GM23338 (cell line): ENCODE measurements around the gene KRTAP5-6. TPM values are rescaled to one million over a fixed set of nuclear protein-coding genes. Genes with fewer than 3 reads are reported as not detected.

Experiments
- ATAC-seq: fragments of 200-7000 bp; cut with Tn5 transposase; 3 replicates; pipeline ENCODE4 v1.9.1; 2020
- DNase-seq: peaks from one replicate; pipeline ENCODE4 v3.0.0-alpha.2; 2015; ENCODE audit warnings: low spot score
- H2AFZ ChIP-seq: fragments of 200-600 bp; sonication (generic); 2 replicates; pipeline ENCODE4 v1.8.0; 2016; ENCODE audit warnings: antibody characterized with exemption, mild to moderate bottlenecking, moderate library complexity
- H3F3A ChIP-seq: fragments of 200-600 bp; sonication (generic); replicated peaks from 2 replicates; pipeline ENCODE4 v1.8.0; 2017; ENCODE audit warnings: antibody characterized with exemption, mixed run types, low read depth
- H3K27ac ChIP-seq: fragments of 200-600 bp; sonication (generic); 2 replicates; pipeline ENCODE4 v1.6.1; 2016; ENCODE audit warnings: low read depth
- H3K27me3 ChIP-seq: fragments of 200-600 bp; sonication (generic); 2 replicates; pipeline ENCODE4 v1.8.0; 2016; ENCODE audit warnings: mild to moderate bottlenecking, mixed run types, moderate library complexity; ENCODE audit not compliant: insufficient read depth
- H3K36me3 ChIP-seq: fragments of 200-600 bp; sonication (generic); 2 replicates; pipeline ENCODE4 v1.8.0; 2016; ENCODE audit warnings: mild to moderate bottlenecking; ENCODE audit not compliant: insufficient read depth
- H3K4me1 ChIP-seq: fragments of 200-600 bp; sonication (generic); 2 replicates; pipeline ENCODE4 v1.8.0; 2016; ENCODE audit warnings: mild to moderate bottlenecking, moderate library complexity; ENCODE audit not compliant: insufficient read depth
- H3K4me2 ChIP-seq: fragments of 200-600 bp; sonication (generic); 2 replicates; pipeline ENCODE4 v1.7.1; 2017; ENCODE audit warnings: mixed run types
- H3K4me3 ChIP-seq: fragments of 200-600 bp; sonication (generic); 2 replicates; pipeline ENCODE4 v1.6.1; 2016; ENCODE audit warnings: mixed run types
- H3K79me2 ChIP-seq: fragments of 200-600 bp; sonication (generic); replicated peaks from 2 replicates; pipeline ENCODE4 v1.8.0; 2017; ENCODE audit warnings: mild to moderate bottlenecking; ENCODE audit not compliant: insufficient read depth
- H3K9me2 ChIP-seq: fragments of 200-600 bp; sonication (generic); 2 replicates; pipeline ENCODE4 v1.8.0; 2017; ENCODE audit not compliant: insufficient read depth
- H4K20me1 ChIP-seq: fragments of 200-600 bp; sonication (generic); replicated peaks from 2 replicates; pipeline ENCODE4 v1.8.0; 2017; ENCODE audit warnings: mild to moderate bottlenecking; ENCODE audit not compliant: insufficient read depth
- H3K27ac Mint-ChIP-seq: 2 replicates; pipeline ENCODE4 v1.8.0; 2020; ENCODE audit warnings: inconsistent platforms, mild to moderate bottlenecking, moderate library complexity, mixed read lengths
- H3K27me3 Mint-ChIP-seq: 3 replicates; pipeline ENCODE4 v1.8.0; 2022; ENCODE audit warnings: low read depth, mild to moderate bottlenecking, moderate library complexity, mixed read lengths, inconsistent platforms; ENCODE audit not compliant: insufficient read depth, poor library complexity
- H3K36me3 Mint-ChIP-seq: 3 replicates; pipeline ENCODE4 v1.8.0; 2021; ENCODE audit warnings: low read depth, mild to moderate bottlenecking, inconsistent platforms, moderate library complexity, mixed read lengths
- H3K4me1 Mint-ChIP-seq: 3 replicates; pipeline ENCODE4 v1.8.0; 2020; ENCODE audit warnings: mild to moderate bottlenecking, inconsistent platforms, mixed read lengths
- H3K4me3 Mint-ChIP-seq: 3 replicates; pipeline ENCODE4 v1.8.0; 2021; ENCODE audit warnings: moderate library complexity, mild to moderate bottlenecking, inconsistent platforms, mixed read lengths
- H3K9me3 Mint-ChIP-seq: 3 replicates; pipeline ENCODE4 v1.8.0; 2020; ENCODE audit warnings: moderate library complexity, mild to moderate bottlenecking, inconsistent platforms, mixed read lengths
- CREB1 ChIP-seq: fragments of 250-450 bp; sonication (Bioruptor Pico); IDR thresholded peaks from 2 replicates; pipeline ENCODE4 v1.5.0; 2020; ENCODE audit warnings: low read depth, mild to moderate bottlenecking, moderate library complexity
- EZH2 ChIP-seq: fragments of 200-600 bp; sonication (generic); IDR thresholded peaks from one replicate; pipeline ENCODE4 v1.8.0; 2017; ENCODE audit warnings: antibody characterized with exemption, mild to moderate bottlenecking, low read depth; ENCODE audit not compliant: unreplicated experiment
- EZH2phosphoT487 ChIP-seq: fragments of 200-600 bp; sonication (generic); IDR thresholded peaks from one replicate; pipeline ENCODE4 v1.8.1; 2018; ENCODE audit warnings: antibody characterized with exemption; ENCODE audit not compliant: unreplicated experiment
- JUNB ChIP-seq: IDR thresholded peaks from one replicate; pipeline ENCODE4 v1.6.1; 2016; ENCODE audit warnings: antibody characterized with exemption; ENCODE audit not compliant: unreplicated experiment
- NANOG ChIP-seq: IDR thresholded peaks from 2 replicates; pipeline ENCODE4 v1.6.1; 2016; ENCODE audit warnings: antibody characterized with exemption, borderline replicate concordance
- POLR2AphosphoS5 ChIP-seq: IDR thresholded peaks from 2 replicates; pipeline ENCODE4 v1.6.1; 2016; ENCODE audit warnings: antibody characterized with exemption, low read depth
- STAT1 ChIP-seq: IDR thresholded peaks from one replicate; pipeline ENCODE4 v1.6.1; 2016; ENCODE audit warnings: antibody characterized with exemption; ENCODE audit not compliant: unreplicated experiment
- ZNF114 ChIP-seq: fragments of 250-450 bp; sonication (Bioruptor Pico); IDR thresholded peaks from 2 replicates; pipeline ENCODE4 v1.5.0; 2020; ENCODE audit warnings: mild to moderate bottlenecking, moderate library complexity
- ZNF331 ChIP-seq: fragments of 250-450 bp; sonication (Bioruptor Pico); IDR thresholded peaks from 2 replicates; pipeline ENCODE4 v1.5.0; 2020; ENCODE audit warnings: low read depth, mild to moderate bottlenecking, moderate library complexity
- polyA plus RNA-seq: library from polyadenylated mRNA; unstranded; fragments of >200 nt; fragmentation: Nextera tagmentation; extraction: Ambion mirVana; gene quantifications from 2 replicates; pipeline ENCODE4 v1.2.1, GENCODE V29; 2016
- total RNA-seq: library from RNA; depleted of rRNA; stranded (reverse); fragments of >200 nt; shearing (Covaris generic); gene quantifications from 2 replicates; pipeline ENCODE4 v1.2.3, GENCODE V29; 2014
- TF ChIP-seq, protein P1 (sequence below): fragments of 250-450 bp; sonication (Bioruptor Pico); IDR thresholded peaks from 2 replicates; pipeline ENCODE4 v1.5.0; 2020; ENCODE audit warnings: mild to moderate bottlenecking, moderate library complexity
- TF ChIP-seq, protein P2 (sequence below): IDR thresholded peaks from 2 replicates; pipeline ENCODE4 v1.6.1; 2016; ENCODE audit warnings: antibody characterized with exemption
- TF ChIP-seq, protein P3 (sequence below), 2 experiments: fragments of 200-600 bp in 1 of 2; sonication (generic) in 1 of 2; conservative IDR thresholded peaks; 2 replicates each; pipeline versions ENCODE4 v1.5.1 to v1.6.1; 2016 to 2017; ENCODE audit warnings: antibody characterized with exemption in 2 of 2, low read depth in 2 of 2, mild to moderate bottlenecking in 2 of 2, moderate library complexity in 1 of 2
- TF ChIP-seq, protein P4 (sequence below): IDR thresholded peaks from one replicate; pipeline ENCODE4 v1.6.1; 2018; ENCODE audit warnings: antibody characterized with exemption; ENCODE audit not compliant: unreplicated experiment

KRTAP5-6 gene
- total and polyA plus RNA-seq, 2 experiments from 2014 or later, result not detected

DNA sequence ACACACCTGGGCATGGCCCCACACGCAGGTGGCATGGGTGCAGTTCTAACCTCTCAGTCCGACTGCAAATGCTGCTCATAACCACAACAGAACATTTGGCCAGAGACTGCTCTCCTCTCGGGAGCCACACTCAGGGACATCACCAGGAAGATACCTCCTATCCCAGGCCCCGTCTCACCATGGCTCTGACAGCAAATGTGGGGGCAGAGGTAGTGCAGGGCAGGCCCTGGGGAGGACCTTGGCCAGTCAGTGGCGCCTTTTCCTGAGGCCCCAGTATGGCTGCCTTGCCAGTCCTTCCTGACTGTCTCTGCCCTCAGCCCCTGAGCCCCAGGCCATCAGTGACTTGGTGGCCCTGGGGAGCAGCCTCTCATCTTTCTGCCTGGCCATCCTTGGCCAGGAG, 2.8 kb downstream of the KRTAP5-6 start:
- Histone ChIP-seq H2AFZ (no peak overlapping the region), H3K36me3 (no peaks in the 10 kb centered on the region), H3K79me2 (no peaks in the 10 kb centered on the region), H4K20me1 (no peaks in the 10 kb centered on the region), H3K9me2 (no peaks in the 10 kb centered on the region), H3K27ac (no peak overlapping the region), H3K4me3 (no peak overlapping the region), H3F3A (no peaks in the 10 kb centered on the region), H3K27me3 (no peaks in the 10 kb centered on the region), H3K4me1 (no peaks in the 10 kb centered on the region), H3K4me2 (no peak overlapping the region)
- Mint-ChIP-seq H3K9me3 (peaks cover 8% of the 10 kb centered on the region; the same call in 2 of the 3 replicates), H3K4me3 (no peak overlapping the region), H3K36me3 (no peaks in the 10 kb centered on the region), H3K27me3 (peaks cover 9% of the 10 kb centered on the region), H3K27ac (no peak overlapping the region), H3K4me1 (no peaks in the 10 kb centered on the region)
- TF ChIP-seq ZNF114 (no peak), NANOG (no peak), EZH2 (no peak), JUNB (no peak), CREB1 (CRISPR knock-in tag) (no peak), STAT1 (no peak), POLR2AphosphoS5 (no peak), ZNF331 (CRISPR knock-in tag) (no peak), EZH2phosphoT487 (no peak)
- TF ChIP-seq, protein P1, sequence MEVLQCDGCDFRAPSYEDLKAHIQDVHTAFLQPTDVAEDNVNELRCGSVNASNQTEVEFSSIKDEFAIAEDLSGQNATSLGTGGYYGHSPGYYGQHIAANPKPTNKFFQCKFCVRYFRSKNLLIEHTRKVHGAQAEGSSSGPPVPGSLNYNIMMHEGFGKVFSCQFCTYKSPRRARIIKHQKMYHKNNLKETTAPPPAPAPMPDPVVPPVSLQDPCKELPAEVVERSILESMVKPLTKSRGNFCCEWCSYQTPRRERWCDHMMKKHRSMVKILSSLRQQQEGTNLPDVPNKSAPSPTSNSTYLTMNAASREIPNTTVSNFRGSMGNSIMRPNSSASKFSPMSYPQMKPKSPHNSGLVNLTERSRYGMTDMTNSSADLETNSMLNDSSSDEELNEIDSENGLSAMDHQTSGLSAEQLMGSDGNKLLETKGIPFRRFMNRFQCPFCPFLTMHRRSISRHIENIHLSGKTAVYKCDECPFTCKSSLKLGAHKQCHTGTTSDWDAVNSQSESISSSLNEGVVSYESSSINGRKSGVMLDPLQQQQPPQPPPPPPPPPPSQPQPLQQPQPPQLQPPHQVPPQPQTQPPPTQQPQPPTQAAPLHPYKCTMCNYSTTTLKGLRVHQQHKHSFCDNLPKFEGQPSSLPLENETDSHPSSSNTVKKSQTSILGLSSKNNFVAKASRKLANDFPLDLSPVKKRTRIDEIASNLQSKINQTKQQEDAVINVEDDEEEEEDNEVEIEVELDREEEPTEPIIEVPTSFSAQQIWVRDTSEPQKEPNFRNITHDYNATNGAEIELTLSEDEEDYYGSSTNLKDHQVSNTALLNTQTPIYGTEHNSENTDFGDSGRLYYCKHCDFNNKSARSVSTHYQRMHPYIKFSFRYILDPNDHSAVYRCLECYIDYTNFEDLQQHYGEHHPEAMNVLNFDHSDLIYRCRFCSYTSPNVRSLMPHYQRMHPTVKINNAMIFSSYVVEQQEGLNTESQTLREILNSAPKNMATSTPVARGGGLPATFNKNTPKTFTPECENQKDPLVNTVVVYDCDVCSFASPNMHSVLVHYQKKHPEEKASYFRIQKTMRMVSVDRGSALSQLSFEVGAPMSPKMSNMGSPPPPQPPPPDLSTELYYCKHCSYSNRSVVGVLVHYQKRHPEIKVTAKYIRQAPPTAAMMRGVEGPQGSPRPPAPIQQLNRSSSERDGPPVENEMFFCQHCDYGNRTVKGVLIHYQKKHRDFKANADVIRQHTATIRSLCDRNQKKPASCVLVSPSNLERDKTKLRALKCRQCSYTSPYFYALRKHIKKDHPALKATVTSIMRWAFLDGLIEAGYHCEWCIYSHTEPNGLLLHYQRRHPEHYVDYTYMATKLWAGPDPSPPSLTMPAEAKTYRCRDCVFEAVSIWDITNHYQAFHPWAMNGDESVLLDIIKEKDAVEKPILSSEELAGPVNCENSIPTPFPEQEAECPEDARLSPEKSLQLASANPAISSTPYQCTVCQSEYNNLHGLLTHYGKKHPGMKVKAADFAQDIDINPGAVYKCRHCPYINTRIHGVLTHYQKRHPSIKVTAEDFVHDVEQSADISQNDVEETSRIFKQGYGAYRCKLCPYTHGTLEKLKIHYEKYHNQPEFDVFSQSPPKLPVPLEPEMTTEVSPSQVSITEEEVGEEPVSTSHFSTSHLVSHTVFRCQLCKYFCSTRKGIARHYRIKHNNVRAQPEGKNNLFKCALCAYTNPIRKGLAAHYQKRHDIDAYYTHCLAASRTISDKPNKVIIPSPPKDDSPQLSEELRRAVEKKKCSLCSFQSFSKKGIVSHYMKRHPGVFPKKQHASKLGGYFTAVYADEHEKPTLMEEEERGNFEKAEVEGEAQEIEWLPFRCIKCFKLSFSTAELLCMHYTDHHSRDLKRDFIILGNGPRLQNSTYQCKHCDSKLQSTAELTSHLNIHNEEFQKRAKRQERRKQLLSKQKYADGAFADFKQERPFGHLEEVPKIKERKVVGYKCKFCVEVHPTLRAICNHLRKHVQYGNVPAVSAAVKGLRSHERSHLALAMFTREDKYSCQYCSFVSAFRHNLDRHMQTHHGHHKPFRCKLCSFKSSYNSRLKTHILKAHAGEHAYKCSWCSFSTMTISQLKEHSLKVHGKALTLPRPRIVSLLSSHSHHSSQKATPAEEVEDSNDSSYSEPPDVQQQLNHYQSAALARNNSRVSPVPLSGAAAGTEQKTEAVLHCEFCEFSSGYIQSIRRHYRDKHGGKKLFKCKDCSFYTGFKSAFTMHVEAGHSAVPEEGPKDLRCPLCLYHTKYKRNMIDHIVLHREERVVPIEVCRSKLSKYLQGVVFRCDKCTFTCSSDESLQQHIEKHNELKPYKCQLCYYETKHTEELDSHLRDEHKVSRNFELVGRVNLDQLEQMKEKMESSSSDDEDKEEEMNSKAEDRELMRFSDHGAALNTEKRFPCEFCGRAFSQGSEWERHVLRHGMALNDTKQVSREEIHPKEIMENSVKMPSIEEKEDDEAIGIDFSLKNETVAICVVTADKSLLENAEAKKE (CRISPR knock-in tag), result no peak
- TF ChIP-seq, protein P2, sequence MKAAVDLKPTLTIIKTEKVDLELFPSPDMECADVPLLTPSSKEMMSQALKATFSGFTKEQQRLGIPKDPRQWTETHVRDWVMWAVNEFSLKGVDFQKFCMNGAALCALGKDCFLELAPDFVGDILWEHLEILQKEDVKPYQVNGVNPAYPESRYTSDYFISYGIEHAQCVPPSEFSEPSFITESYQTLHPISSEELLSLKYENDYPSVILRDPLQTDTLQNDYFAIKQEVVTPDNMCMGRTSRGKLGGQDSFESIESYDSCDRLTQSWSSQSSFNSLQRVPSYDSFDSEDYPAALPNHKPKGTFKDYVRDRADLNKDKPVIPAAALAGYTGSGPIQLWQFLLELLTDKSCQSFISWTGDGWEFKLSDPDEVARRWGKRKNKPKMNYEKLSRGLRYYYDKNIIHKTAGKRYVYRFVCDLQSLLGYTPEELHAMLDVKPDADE, result no peak
- TF ChIP-seq, protein P3, sequence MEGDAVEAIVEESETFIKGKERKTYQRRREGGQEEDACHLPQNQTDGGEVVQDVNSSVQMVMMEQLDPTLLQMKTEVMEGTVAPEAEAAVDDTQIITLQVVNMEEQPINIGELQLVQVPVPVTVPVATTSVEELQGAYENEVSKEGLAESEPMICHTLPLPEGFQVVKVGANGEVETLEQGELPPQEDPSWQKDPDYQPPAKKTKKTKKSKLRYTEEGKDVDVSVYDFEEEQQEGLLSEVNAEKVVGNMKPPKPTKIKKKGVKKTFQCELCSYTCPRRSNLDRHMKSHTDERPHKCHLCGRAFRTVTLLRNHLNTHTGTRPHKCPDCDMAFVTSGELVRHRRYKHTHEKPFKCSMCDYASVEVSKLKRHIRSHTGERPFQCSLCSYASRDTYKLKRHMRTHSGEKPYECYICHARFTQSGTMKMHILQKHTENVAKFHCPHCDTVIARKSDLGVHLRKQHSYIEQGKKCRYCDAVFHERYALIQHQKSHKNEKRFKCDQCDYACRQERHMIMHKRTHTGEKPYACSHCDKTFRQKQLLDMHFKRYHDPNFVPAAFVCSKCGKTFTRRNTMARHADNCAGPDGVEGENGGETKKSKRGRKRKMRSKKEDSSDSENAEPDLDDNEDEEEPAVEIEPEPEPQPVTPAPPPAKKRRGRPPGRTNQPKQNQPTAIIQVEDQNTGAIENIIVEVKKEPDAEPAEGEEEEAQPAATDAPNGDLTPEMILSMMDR (conservative IDR thresholded peaks at IDR 0.05; ENCODE audit: low read depth in 2 of 2), result no peak
- TF ChIP-seq, protein P4, sequence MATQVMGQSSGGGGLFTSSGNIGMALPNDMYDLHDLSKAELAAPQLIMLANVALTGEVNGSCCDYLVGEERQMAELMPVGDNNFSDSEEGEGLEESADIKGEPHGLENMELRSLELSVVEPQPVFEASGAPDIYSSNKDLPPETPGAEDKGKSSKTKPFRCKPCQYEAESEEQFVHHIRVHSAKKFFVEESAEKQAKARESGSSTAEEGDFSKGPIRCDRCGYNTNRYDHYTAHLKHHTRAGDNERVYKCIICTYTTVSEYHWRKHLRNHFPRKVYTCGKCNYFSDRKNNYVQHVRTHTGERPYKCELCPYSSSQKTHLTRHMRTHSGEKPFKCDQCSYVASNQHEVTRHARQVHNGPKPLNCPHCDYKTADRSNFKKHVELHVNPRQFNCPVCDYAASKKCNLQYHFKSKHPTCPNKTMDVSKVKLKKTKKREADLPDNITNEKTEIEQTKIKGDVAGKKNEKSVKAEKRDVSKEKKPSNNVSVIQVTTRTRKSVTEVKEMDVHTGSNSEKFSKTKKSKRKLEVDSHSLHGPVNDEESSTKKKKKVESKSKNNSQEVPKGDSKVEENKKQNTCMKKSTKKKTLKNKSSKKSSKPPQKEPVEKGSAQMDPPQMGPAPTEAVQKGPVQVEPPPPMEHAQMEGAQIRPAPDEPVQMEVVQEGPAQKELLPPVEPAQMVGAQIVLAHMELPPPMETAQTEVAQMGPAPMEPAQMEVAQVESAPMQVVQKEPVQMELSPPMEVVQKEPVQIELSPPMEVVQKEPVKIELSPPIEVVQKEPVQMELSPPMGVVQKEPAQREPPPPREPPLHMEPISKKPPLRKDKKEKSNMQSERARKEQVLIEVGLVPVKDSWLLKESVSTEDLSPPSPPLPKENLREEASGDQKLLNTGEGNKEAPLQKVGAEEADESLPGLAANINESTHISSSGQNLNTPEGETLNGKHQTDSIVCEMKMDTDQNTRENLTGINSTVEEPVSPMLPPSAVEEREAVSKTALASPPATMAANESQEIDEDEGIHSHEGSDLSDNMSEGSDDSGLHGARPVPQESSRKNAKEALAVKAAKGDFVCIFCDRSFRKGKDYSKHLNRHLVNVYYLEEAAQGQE, result no peak
- DNase-seq, result no peak
- no peak for ATAC-seq
